ENCODE measurements around the gene ARMH4.
A peak's percentile ranks its signal among the peaks of the same experiment; 100 is the strongest.

The ARMH4 gene

GRCh38 chr14:58152014-58152857, at the start of gene ARMH4:
ARMH4 (minus strand) TSS chr14:58152213; CDS start chr14:58139358, 12,855 bp downstream.
- DNase-seq (ENCODE audit: low read depth) = peak; percentile 74
- peak within 1 kb of the TSS; percentile 65 for H3K4me3 ChIP-seq (replicated peaks; ENCODE audit: low read depth, low read length)
- TF ChIP-seq CTCF (IDR thresholded peaks at IDR 0.05; ENCODE audit: low read length, missing control alignments) = no peak

GRCh38 chr14:58200846-58201245, 48.8 kb upstream of the ARMH4 start:
- peak overlapping the region; percentile 99 for H3K4me3 ChIP-seq (replicated peaks; ENCODE audit: low read depth, low read length)
- TF ChIP-seq CTCF (IDR thresholded peaks at IDR 0.05; ENCODE audit: low read length, missing control alignments) = no peak

GRCh38 chr14:58200480-58200841, 48.4 kb upstream of the ARMH4 start:
- TF ChIP-seq CTCF (IDR thresholded peaks at IDR 0.05; ENCODE audit: low read length, missing control alignments) = no peak
- no peak for DNase-seq (ENCODE audit: low read depth)
- peak overlapping the region; percentile 99 for H3K4me3 ChIP-seq (replicated peaks; ENCODE audit: low read depth, low read length)

More at GRCh38 chr14:58200846-58201245, 48.8 kb upstream of the ARMH4 start:
- DNase-seq (ENCODE audit: low read depth) = no peak

GRCh38 chr14:58199726-58200479, 47.9 kb upstream of the ARMH4 start, which contains the start of gene ACTR10:
ACTR10 (plus strand) TSS chr14:58200149; CDS start chr14:58200218, 69 bp downstream.
- H3K4me3 ChIP-seq (replicated peaks; ENCODE audit: low read depth, low read length) = peak within 1 kb of the TSS; percentile 99
- peak; percentile 76 for DNase-seq (ENCODE audit: low read depth)
- TF ChIP-seq CTCF (IDR thresholded peaks at IDR 0.05; ENCODE audit: low read length, missing control alignments) = no peak

GRCh38 chr14:58198086-58198485, 46.1 kb upstream of the ARMH4 start:
- H3K4me3 ChIP-seq (replicated peaks; ENCODE audit: low read depth, low read length) = no peak overlapping the region
- no peak for TF ChIP-seq CTCF (IDR thresholded peaks at IDR 0.05; ENCODE audit: low read length, missing control alignments)
- DNase-seq (ENCODE audit: low read depth) = no peak

GRCh38 chr14:58196198-58196597, 44.2 kb upstream of the ARMH4 start:
- no peak overlapping the region for H3K4me3 ChIP-seq (replicated peaks; ENCODE audit: low read depth, low read length)
- no peak for DNase-seq (ENCODE audit: low read depth)
- TF ChIP-seq CTCF (IDR thresholded peaks at IDR 0.05; ENCODE audit: low read length, missing control alignments) = no peak

All from fibroblast of pulmonary artery (primary cell).